Medulla oblongata (tissue), 1 donor: Measurements from ENCODE around the gene SUMO1.
"Not testable (repeated sequence)": the region's sequence is repeated elsewhere in the genome, so short reads cannot be mapped to it uniquely, and the experiment has no call there.

Experiments
- DNase-seq: peaks from one replicate; pipeline ENCODE4 v3.0.0-alpha.2; 2015; ENCODE audit errors: extremely low spot score

The SUMO1 gene

DNA sequence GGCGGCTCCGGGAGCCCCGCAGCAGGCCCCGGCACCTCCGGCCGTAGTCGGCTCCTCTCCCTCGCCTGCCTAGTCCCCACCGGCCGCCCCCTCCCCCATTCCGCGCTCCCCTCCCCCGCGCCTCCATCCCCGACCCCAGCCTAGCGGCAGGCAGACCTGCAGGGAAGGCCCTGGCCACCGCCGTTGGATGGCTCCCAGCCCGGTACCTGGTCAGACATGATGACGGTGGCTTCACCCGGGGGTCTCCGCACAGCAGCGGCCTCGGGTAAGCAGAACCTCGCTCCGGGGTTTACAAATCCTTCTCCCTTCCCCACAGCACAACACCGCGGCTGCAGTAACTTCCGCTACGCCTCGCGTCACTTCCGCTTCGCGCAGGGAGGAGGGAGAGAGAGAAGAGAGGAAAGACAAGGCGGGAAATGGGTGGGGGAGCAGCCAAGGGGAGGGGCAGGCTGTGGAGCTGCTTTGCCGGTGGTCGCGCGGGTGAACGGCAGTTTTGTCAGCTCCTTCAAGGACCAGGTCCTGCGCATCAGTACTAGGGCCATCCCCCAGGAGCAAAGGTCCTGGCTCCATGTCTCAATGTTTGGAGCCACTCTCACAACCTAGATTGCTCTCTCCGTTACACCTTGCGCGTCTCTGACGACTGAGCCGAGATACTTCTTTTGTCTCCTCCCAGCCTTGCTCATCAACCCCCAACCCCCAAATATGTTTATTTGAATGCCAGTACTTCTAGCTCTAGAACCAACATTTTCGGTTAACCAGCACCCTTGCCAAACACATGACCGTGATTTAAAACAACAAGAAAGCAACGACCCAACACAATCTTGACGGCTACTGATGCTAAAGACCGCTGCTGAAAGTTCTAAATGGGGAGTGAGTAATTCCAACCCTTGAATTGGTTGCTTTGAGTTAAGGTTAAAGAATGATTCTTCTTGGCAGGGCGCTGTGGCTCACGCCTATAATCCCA, at the start of gene SUMO1:
Gene SUMO1, minus strand, starts transcription at position 364 of the 964 bp plus-strand sequence. Its CDS starts 146 bp downstream, at position 218.
- peak; percentile 98 for DNase-seq

DNA sequence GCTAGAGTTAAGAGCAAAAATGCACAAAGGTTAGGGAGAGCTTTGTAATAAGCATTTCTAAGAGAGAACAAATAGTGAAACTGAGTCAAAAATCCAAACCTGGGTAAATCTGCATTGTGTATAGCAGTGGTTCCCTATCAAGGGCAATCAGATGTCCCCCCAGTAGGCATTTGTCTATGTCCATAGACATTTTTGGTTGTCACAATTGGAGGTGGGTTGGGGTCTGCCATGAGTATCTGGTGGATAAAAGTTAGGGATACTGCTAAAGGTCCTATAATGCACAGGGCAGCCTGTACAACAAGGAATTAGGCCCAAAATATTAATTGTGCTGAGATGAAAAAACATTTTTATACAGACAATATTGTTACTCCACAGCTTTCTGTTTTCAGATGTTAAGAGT, 48.2 kb upstream of the SUMO1 start:
- DNase-seq: no peak

DNA sequence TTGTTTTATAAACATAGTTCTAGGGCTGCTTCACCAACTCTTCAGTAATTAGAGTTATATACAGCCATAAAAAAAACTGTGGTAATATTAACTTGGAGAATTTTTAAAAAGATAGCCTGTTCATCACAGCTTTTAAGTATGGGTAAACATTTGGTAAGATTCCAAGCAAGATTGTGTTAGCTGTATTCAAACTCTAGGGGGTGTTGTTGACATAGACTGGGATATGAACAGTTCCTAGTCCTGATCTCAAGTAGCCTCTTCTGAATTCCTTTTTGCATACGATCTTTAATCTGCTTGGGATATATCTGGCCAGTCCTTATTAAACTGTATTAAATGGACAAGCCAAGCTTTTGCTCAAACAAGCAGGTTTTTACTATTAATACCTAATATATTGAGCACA, 40.5 kb upstream of the SUMO1 start:
- DNase-seq: peak; percentile 62

DNA sequence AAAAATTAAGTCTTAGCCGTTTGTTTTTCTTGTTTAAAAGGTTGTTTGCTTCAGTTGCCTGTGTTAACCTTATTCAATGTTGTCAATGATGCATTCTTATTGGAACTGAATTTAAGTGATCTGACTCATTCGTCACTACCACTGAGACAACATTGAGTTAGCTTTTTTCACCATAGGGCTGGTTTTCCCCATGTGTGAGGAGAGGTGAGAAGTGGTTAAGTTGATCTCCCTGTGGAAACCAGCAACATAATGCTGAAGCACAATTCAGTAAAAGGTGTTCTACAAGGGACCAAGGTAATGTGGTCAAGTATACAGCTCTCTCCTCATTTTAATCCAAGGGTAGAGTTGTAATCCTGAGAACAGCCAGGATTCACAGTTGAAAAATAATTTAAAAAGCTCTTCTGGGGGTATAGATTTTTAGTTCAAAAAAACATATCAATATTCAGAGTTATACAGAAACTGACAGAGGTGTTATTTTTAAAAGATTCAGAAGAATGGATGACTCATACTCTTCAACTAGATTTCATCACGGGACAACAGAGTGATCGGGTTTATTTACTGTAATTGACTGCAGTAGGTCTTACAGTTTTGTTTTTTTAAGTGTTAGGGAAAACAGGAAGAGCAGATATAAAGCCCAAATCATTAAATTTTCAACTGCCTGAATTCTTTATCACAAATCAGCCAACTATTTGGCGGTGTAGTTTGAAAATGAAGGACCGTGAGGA, 39.8 kb upstream of the SUMO1 start:
- no peak for DNase-seq

DNA sequence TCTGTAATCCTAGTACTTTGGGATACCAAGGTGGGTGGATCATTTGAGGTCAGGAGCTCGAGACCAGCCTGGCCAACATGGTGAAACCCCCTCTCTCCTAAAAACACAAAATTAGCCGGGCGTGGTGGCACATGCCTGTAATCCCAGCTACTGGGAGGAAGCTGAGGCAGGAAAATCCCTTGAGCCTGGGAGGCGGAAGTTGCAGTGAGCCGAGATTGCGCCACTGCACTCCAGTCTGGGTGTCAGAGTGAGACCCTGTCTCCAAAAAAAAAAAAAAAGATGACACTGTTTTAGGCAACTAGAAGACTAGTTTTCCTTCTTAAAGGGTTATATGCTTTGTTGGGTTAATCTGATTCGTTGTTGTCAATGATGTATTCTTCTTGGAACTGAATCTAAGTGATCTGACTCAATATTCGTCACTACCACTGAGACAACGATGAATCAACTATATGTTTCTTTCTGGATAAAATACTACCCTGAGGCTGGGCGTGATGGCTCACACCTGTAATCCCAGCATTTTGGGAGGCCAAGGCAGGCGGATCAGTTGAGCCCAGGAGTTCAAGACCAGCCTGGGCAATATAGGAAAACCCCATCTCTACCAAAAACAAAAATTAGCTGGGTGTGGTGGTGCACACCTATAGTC, 37.8 kb upstream of the SUMO1 start:
- DNase-seq: not testable (repeated sequence)

DNA sequence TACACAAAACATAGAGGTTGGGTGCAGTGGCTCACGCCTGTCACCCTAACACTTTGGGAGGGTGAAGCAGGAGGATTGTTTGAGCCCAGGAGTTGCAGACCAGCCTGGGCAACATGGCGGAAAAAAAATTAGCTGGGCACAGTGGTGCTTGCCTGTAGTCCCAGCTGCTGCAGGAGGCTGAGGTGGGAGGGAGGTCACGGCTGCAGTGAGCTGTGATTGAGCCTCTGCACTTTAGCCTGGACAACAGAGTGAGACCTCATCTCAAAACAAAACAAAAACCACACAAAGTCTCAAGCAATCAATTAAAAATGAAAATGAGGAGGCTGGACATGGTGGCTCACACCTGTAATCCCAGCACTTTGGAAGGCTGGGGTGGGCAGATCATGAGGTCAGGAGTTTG, 32.1 kb upstream of the SUMO1 start:
- no peak for DNase-seq

DNA sequence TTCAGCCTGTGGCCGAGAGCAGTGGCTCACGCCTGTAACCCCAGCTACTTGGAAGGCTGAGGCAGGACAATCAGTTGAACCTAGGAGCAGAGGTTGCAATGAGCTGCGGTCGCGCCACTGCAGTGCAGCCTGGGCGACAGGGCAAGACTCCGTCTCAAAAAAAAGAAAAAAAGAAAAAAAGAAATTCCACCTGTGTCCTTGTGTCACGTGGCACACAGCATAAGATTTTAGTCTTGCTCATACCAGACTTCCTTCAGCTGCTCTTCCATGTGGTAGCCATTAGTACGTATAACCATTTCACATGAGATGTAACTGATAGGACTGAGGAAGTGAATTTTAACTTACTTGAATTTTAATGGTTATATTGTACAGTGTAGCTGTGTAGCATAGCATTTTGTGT, 31.2 kb upstream of the SUMO1 start:
- no peak for DNase-seq

DNA sequence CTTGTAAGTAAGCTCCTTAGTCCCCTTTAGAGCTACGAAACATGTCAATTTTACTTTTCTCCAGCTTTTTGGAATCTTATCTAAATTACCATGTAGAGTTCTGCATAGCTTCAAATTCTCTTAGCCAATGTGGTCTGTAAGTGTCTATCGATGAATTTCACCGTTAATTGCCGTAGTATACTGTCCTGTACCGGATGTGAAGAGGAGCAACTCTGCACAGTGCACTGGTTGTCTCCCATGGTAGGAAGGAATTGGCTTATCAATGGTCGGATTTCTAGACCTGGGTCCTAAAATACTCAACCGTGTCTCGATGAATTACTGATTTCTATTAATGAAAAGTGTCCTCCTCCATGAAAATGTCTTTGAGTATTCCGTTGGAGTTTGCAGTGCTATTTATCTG, 29.1 kb upstream of the SUMO1 start:
- DNase-seq: no peak

DNA sequence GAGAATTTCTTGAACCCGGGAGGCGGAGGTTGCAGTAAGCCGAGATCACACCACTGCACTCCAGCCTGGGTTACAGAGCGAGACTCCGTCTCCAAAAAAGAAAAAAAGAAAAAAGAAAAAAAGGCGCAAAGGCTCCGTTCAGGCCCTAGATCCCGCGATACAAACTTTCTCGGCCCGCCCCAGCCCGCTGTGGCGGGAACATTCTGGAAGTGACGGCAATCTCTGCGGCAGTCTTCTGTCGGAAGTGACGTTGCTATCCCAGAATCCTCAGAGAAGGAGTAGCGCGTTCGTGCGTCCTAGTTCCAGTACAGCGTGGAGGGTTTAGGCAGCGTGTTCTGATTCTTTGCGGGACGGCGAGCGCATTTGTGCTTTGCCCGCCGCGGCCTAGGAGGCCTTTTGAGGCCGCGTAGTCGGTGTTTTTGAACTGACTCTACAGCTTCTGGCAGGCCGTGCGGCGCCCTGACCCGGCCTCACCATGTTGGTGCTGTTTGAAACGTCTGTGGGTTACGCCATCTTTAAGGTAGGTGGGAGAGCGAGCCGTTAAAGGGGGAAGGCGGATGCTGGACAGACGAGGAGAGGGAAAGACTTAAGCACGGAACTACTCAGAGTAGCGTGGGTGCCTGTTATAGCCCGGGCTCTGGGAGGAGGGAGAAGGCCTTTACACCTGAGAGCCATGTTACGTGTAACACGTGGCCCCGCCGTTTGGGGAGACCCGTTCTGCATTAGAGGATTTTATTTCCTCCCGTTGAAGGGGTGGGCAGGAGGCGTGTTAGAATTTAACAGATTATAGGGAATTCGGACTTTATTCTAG, 27.3 kb upstream of the SUMO1 start, which contains the start of gene NOP58:
Gene NOP58, plus strand, starts transcription at position 297 of the 811 bp plus-strand sequence. Its CDS starts 179 bp downstream, at position 476.
- DNase-seq: peak; percentile 99

DNA sequence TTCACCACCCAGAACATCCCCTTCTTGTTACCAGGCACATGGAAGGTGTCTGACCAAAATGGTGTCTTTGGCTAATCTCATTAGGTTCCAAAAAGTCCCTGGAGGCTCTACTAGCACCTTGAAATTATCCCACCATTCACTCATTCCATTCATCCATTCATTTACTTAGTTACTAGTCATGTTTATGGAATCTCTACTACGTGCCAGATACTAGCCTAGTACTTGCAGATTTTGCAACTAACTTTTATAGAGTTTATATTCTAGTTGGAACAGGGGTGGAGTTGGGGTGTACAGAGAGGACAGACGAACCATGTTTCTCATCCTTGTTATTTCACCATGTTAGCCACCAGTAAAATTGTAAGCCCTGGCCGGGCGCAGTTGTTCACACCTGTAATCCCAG, 23.1 kb upstream of the SUMO1 start:
- no peak for DNase-seq

DNA sequence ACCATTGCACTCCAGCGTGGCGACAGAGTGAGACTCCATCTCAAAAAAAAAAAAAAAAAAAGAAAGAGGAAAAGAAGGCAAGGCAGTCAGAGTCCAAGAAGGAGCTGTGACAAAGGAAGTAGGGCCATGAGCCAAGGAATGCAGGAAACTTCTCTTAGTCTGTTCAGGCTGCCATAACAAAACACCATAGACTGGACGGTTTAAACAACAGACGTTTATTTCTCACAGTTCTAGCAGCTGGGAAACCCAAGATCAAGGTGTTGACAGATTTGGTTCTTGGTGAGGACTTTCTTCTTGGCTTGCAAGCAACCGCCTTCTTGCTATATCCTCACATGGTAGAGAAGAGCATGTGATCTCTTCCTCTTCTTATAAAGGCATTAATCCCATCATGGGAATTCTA, 13.1 kb upstream of the SUMO1 start:
- no peak for DNase-seq

DNA sequence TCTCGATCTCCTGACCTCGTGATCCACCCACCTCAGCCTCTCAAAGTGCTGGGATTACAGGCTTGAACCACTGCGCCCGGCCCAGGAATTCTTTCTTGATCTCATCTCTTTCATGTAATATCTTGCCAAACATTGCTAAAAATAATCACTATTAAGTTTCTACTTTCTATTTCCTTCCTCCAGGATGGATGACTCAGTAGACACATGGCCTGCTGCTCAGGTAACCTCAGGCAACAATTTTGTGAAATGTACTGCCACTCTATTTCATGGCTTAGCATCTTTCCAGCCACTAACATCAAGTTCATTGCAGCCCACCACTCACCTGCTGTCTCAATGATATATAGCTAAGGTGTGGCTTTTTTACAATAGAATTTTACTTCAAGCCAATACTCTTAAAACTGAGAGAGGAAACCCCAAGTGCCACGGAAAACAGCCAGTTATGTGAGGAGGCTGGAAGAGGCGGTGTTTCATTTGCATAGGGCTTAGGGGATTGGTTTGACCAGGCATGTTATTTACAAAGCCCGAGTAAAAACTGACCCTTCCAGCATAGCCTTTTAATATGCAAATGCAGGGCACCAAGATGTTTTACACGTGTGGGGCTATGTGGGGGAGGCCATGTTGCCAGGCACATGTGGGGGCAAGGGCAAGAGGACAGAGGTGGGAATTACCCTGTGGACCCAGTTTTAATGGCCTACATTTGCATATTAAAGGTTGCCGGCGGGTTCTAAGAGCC, 11.3 kb upstream of the SUMO1 start:
- DNase-seq: no peak

DNA sequence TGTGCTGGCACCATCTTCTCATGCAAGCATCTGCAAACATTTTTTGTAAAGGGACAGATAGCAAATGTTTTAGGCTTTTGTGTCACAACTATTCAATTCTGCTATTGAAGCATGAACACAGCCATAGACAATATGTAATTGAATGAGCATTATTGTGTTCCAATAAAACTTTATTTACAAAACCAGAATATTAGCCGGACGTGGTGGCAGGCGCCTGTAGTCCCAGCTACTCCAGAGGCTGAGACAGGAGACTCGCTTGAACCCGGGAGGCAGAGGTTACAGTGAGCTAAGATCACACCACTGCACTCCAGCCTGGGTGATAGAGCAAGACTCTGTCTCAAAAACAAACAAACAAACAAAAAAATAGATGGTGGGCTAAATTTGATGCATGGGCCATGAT, 9.3 kb upstream of the SUMO1 start:
- not testable (repeated sequence) for DNase-seq

DNA sequence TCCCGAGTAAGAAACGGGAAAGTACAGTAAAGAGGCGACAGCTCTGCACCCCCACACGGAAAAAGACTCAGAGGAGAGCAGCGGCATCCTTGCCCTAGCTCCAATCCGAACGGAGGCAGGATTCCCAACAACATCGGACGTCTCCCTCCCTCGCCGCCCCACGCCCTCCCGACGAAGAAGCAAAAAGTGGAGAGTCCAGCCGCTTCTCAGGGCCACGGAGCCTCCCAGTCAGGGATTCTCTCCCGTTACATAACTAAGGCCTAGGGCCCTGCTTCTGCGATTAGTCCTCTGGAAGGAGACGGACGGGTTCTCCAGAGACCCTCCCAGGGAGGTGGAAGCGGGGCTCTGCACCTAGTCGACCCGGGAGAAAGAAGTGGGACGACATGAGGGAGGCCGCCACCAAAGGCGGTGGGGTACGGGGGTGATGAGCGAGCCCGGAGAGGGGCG, 587 bp downstream of the SUMO1 start:
- peak; percentile 24 for DNase-seq

DNA sequence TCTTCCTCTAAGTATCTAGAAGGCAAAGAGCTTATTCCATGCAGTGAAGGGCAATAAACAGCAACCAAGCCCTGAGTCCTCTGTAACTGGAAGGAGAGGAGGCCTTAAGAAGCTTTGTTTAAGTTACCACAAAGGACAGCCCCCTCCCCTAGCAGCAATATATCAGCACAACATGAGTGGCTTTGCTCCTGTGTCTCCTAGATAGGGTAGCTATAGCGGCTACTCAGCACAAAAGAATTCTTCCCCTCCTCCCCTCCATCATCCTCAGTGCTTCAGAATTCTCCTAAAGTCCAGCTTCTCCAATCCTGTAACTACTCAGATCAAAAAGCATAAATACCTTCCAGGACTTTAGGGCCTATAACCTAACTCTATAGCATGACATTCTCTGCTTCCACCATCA, 16.5 kb downstream of the SUMO1 start:
- no peak for DNase-seq

DNA sequence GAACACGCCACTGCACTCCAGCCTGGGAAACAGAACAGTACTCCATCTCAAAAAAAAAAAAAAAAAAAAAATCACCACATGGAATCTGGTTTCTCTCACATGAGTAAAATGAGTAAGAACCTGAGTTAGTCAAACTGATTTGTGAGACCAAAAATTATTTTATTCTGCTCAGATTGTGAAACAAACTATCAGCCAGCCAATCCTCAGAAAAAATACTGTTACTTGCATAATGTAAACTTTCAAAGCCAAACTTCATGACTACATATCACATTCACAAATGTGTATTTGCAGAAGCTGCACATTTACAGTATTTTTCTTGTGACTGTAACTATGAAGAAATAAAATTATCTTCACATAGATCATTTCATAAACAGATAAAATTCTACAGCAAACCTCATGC, 23.2 kb downstream of the SUMO1 start:
- no peak for DNase-seq

DNA sequence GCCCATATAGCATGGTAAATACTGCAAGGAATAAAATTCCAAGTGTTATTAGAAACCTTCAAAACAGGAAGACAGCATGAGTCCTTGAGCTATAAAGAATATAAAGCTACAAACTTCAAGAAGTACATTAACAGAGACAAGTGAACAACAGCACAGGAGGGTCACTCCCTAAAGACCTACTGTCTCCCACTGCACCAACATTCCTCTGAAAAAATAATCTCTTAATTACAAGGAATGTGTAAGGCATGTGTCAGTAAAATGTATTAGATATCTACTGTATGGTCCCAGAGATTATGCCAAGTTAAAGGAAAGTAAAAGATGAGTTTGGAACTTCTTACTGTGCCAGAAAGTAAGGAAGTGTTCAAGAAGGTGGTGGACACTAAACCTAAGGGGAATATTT, 29.9 kb downstream of the SUMO1 start:
- DNase-seq: no peak

DNA sequence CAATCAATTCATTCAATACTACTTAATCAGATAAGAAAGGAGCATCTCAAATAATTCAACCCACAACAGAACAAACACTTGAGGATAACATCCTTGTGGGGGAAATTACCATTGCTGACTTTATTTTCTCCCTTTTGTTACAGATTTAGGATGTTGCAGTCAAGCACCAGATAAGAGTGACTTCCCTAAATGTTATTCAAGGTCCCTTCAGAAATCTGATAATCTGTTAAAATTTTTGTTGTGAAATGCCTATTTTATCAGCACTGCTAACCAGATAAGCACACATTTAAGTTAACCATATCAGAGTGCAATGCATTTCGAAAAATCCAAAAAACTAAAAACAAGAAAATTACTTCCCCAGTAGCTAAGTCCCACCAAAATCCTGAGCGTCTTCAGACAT, 33.5 kb downstream of the SUMO1 start:
- no peak for DNase-seq

DNA sequence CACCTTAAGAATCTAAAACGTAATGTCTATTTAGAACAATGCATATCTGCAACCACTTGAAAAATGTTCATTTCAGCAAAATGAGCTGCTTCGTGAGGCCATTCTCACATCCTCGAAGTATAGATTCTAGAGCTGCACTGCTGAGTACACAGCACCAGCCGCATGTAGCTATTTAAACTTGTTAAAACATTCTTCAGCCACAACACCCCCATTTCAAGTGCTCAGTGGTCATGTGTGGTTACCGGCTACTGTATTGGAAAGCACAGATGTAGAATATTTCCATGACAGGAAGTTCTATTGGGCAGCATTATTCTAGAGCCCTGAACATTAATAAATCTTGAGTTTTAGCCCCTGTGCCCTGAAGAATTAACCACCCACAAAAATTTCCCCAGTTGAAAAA, 35.0 kb downstream of the SUMO1 start:
- DNase-seq: no peak
